ENCODE results near the gene PTPRQ. TPM values are rescaled to one million over a fixed set of nuclear protein-coding genes. Genes with fewer than 3 reads are reported as not detected.

PTPRQ gene
- total and polyA plus RNA-seq, 11 donors = 0.05 to 4.2 (median 0.20) TPM; not detected in 2

DNA sequence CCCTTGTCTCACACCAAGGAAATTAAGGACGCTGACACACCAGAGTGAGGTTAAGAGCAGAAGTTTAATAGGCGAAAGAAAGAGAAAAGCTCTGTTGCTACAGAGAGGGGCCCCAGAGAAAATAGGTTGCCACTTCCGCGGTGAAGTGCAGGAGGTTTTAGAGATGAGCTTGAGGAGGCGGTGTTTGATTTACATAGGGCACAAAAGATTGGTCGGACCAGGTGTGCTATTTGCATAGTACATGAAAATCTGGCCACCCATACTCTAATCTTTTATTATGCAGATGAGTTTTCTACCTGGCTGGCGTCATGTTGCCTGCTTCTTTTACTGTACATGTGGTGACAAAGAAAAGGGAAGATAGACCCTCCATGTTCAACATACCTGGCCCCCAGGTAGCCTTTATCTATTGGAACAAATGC, 240.1 kb downstream of the PTPRQ start:
- ATAC-seq = no peak
- TF ChIP-seq, protein P1, sequence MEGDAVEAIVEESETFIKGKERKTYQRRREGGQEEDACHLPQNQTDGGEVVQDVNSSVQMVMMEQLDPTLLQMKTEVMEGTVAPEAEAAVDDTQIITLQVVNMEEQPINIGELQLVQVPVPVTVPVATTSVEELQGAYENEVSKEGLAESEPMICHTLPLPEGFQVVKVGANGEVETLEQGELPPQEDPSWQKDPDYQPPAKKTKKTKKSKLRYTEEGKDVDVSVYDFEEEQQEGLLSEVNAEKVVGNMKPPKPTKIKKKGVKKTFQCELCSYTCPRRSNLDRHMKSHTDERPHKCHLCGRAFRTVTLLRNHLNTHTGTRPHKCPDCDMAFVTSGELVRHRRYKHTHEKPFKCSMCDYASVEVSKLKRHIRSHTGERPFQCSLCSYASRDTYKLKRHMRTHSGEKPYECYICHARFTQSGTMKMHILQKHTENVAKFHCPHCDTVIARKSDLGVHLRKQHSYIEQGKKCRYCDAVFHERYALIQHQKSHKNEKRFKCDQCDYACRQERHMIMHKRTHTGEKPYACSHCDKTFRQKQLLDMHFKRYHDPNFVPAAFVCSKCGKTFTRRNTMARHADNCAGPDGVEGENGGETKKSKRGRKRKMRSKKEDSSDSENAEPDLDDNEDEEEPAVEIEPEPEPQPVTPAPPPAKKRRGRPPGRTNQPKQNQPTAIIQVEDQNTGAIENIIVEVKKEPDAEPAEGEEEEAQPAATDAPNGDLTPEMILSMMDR (IDR thresholded peaks at IDR 0.05) = no peak
- TF ChIP-seq POLR2A (IDR thresholded peaks at IDR 0.05) = no peak
- no peak overlapping the region for H3K4me3 ChIP-seq
- WGBS, 4 donors = 40 to 48% (median 45%) methylated on average over 7 of the region's 7 CpGs
- intact Hi-C loops (cut with DNase I) = no loop called here
- H3K27ac ChIP-seq = no peak overlapping the region
- peaks cover 0 to 11% (median 0%) of the 10 kb centered on the region in 12 donors for H3K9me3 ChIP-seq
- H3K27me3 ChIP-seq = no peaks in the 10 kb centered on the region
- H3K36me3 ChIP-seq = no peaks in the 10 kb centered on the region
- no peaks in the 10 kb centered on the region for H3K4me1 ChIP-seq
- DNase-seq = no peak

DNA sequence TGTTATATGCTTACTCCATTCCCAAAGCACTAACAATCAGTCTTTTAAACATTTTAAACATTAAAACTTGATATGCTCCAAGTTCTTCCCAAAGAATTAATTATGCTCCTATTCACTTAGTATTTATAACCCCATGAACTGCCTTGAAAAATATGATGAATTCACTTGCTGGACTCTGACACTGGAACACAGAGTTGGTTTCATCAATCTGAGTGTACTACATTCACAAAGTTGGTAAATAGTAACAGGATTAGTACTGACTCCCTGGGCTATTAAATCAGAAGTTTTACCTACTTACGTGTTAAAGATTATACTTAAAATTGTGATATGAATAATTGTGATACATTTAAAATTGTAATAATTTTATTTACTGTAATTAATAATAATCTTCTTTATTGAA, 246.1 kb downstream of the PTPRQ start:
- no peak for DNase-seq
- H3K9me3 ChIP-seq = peaks cover 0 to 11% (median 0%) of the 10 kb centered on the region in 12 donors
- TF ChIP-seq, protein P1 (IDR thresholded peaks at IDR 0.05) = no peak
- TF ChIP-seq POLR2A (IDR thresholded peaks at IDR 0.05) = no peak
- H3K36me3 ChIP-seq = no peaks in the 10 kb centered on the region
- no peaks in the 10 kb centered on the region for H3K27me3 ChIP-seq
- H3K27ac ChIP-seq = no peak overlapping the region
- no peaks in the 10 kb centered on the region for H3K4me1 ChIP-seq
- intact Hi-C loops (cut with DNase I) = no loop called here
- no peak overlapping the region for H3K4me3 ChIP-seq
- WGBS, 4 donors = 74 to 91% (median 81%) methylated on average over 1 of the region's 1 CpG
- no peak for ATAC-seq

DNA sequence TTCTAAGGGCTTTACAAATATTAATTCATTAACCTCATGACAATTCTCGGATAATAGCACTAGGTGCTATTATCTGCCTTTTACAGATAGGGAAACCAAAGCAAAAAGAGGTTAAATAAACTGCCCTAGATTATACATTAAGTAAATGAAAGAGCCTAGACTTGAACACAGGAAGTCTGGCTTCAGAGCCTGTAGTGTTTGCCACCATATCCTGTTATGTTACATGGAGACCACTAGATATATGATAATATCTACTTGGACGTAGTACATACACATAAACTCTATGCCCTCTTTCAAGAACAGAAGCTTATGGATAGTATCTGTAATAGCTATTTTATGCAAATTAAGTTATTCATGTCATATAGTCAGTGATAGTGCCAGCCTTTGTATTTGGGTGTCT, 246.5 kb downstream of the PTPRQ start:
- H3K9me3 ChIP-seq = peaks cover 0 to 11% (median 0%) of the 10 kb centered on the region in 12 donors
- no peaks in the 10 kb centered on the region for H3K4me1 ChIP-seq
- DNase-seq = no peak
- intact Hi-C loops (cut with DNase I) = no loop called here
- H3K27ac ChIP-seq = no peak overlapping the region
- TF ChIP-seq POLR2A (IDR thresholded peaks at IDR 0.05) = no peak
- TF ChIP-seq, protein P1 (IDR thresholded peaks at IDR 0.05) = no peak
- H3K4me3 ChIP-seq = no peak overlapping the region
- ATAC-seq = no peak
- WGBS, 4 donors = 63 to 73% (median 67%) methylated on average over 2 of the region's 2 CpGs
- H3K27me3 ChIP-seq = no peaks in the 10 kb centered on the region
- no peaks in the 10 kb centered on the region for H3K36me3 ChIP-seq

DNA sequence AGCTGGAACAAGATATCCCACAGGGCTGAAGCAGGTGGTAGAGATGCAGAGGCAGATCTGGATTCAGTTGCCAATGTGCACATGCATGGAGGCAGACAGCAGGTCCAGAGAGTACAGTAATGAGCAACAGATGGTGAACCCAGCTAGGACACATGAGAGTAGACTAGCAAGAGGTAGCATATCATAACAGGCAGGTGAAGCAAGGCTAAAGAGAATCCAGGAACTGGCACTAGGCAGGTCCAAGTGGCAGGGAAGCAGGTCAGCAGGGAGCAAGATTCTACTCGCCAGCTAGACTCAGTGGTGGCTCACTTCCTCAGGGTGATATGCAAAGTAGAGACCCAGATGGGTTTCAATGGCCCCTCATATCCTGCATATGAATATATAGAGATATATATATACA, 248.1 kb downstream of the PTPRQ start:
- no peak overlapping the region for H3K27ac ChIP-seq
- H3K36me3 ChIP-seq = no peaks in the 10 kb centered on the region
- H3K4me1 ChIP-seq = no peaks in the 10 kb centered on the region
- peaks cover 0 to 3% (median 0%) of the 10 kb centered on the region in 12 donors for H3K9me3 ChIP-seq
- 56 to 88% (median 77%) methylated on average over 1 of the region's 1 CpG for WGBS, 4 donors
- H3K27me3 ChIP-seq = no peaks in the 10 kb centered on the region
- intact Hi-C loops (cut with DNase I) = no loop called here
- ATAC-seq (no peak), DNase-seq (no peak)
- no peak overlapping the region for H3K4me3 ChIP-seq
- TF ChIP-seq POLR2A (IDR thresholded peaks at IDR 0.05) = no peak
- TF ChIP-seq, protein P1 (IDR thresholded peaks at IDR 0.05) = no peak
